ENCODE data around the gene MMS19.

GRCh38 chr10:97466755-97467154 is 31.5 kb downstream of the MMS19 start:
- TF ChIP-seq CTCF (IDR thresholded peaks at IDR 0.05) (no peak), POLR2A (IDR thresholded peaks at IDR 0.05) (no peak)
